ENCODE results near the gene ZSWIM3.
"Not testable (repeated sequence)": the region's sequence is repeated elsewhere in the genome, so short reads cannot be mapped to it uniquely, and the experiment has no call there.

DNA sequence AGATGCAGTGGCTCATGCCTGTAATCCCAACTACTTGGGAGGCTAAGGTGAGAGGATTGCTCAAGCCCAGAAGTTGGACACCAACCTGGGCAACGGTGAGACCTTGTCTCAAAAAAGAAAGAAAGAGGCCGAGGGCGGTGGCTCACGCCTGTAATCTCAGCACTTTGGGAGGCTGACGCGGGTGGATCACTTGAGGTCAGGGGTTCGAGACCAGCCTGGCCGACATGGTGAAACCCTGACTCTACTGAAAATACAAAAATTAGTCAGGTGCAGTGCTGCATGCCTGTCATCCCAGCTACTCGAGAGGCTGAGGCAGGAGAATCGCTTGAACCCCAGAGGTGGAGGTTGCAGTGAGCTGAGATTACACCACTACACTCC, 16.7 kb downstream of the ZSWIM3 start:
- not testable (repeated sequence) for TF ChIP-seq EZH2phosphoT487 (IDR thresholded peaks at IDR 0.05; ENCODE audit: borderline replicate concordance)
- TF ChIP-seq, protein P1, sequence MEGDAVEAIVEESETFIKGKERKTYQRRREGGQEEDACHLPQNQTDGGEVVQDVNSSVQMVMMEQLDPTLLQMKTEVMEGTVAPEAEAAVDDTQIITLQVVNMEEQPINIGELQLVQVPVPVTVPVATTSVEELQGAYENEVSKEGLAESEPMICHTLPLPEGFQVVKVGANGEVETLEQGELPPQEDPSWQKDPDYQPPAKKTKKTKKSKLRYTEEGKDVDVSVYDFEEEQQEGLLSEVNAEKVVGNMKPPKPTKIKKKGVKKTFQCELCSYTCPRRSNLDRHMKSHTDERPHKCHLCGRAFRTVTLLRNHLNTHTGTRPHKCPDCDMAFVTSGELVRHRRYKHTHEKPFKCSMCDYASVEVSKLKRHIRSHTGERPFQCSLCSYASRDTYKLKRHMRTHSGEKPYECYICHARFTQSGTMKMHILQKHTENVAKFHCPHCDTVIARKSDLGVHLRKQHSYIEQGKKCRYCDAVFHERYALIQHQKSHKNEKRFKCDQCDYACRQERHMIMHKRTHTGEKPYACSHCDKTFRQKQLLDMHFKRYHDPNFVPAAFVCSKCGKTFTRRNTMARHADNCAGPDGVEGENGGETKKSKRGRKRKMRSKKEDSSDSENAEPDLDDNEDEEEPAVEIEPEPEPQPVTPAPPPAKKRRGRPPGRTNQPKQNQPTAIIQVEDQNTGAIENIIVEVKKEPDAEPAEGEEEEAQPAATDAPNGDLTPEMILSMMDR (conservative IDR thresholded peaks at IDR 0.05; ENCODE audit: low read length) = not testable (repeated sequence)
